ENCODE data around the gene ABCA13. TPM values are rescaled to one million over a fixed set of nuclear protein-coding genes. Genes with fewer than 3 reads are reported as not detected.

ABCA13 gene
- total and polyA plus RNA-seq, 2 of the 4 experiments (the other 2 are of a cell fraction), result under 0.01 to 0.07 TPM

DNA sequence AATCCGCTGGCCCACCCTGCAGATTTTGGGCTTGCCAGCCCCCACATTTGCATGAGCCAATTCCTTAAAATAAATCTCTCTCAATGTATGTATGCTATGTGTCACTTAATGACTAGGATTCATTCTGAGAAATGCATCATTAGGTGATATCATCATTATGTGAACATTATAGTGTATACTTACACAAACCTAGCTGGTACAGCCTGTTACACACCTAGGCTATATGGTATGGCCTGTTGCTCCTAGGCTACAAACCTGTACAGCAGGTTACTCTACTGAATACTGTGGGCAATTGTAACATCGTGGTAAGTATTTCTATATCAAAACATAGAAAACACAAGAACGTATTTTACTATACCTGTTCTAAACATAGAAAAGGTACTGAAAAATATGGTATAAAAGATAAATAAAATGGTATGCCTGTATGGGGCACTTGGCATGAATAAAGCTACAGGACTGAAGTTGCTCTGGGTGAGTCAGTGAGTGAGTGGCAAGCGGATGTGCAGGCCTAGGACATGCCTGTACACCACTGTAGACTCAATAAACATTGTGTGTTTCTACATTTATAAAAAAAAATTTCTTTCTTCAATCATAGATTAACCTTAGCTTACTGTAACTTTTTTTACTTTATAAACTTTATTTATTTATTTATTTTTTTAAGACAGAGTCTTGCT, 135.9 kb downstream of the ABCA13 start:
- no peak for DNase-seq
- intact Hi-C loops (cut with micrococcal nuclease), result no loop called here
- in situ Hi-C loops (cut with MboI; ENCODE audit: low sequenced_read_pairs), result no loop called here

More for the DNA sequence above, 135.9 kb downstream of the ABCA13 start:
- Histone ChIP-seq H2BK20ac (ENCODE audit: low read depth, low read length) (no peak overlapping the region), H3K4me2 (ENCODE audit: low read depth, low read length) (no peak overlapping the region), H2AK5ac (ENCODE audit: low read depth, low read length) (no peak overlapping the region), H3K18ac (ENCODE audit: low read depth, low read length) (no peak overlapping the region), H2BK120ac (ENCODE audit: low read depth, low read length) (no peak overlapping the region), H3K4me1 (ENCODE audit: control insufficient read depth, insufficient read depth, low read length) (no peaks in the 10 kb centered on the region), H2AK9ac (replicated peaks; ENCODE audit: low read depth, low read length, poor library complexity) (no peak overlapping the region), H4K8ac (ENCODE audit: low read depth in 2 of 2, low read length in 2 of 2) (no peak overlapping the region), H3K4ac (ENCODE audit: low read depth, low read length) (no peak overlapping the region), H4K5ac (ENCODE audit: low read depth, low read length) (no peak overlapping the region), H3K79me1 (ENCODE audit: low read depth in 1 of 2, low read length in 2 of 2) (no peaks in the 10 kb centered on the region), H2BK5ac (ENCODE audit: low read depth, low read length, poor library complexity, severe bottlenecking) (no peak overlapping the region), H3K27ac (ENCODE audit: insufficient read depth, low read length) (no peak overlapping the region), H3K9me3 (ENCODE audit: control insufficient read depth, insufficient read depth, low read length) (no peaks in the 10 kb centered on the region), H2BK15ac (ENCODE audit: low read depth, low read length) (no peak overlapping the region), H4K91ac (ENCODE audit: insufficient read depth, low read depth, low read length) (no peak overlapping the region), H2AFZ (replicated peaks; ENCODE audit: low read length, poor library complexity) (no peak overlapping the region), H3K14ac (replicated peaks; ENCODE audit: low read depth, low read length) (no peak overlapping the region), H3K4me3 (ENCODE audit: insufficient read depth, low read depth, low read length) (no peak overlapping the region), H3K9me1 (ENCODE audit: insufficient read depth, low read length) (no peaks in the 10 kb centered on the region), H3K23ac (ENCODE audit: low read depth, low read length) (no peak overlapping the region), H3K9ac (ENCODE audit: low read depth, low read length) (no peak overlapping the region), H3K27me3 (ENCODE audit: control insufficient read depth, insufficient read depth, low read length) (no peaks in the 10 kb centered on the region), H3K36me3 (ENCODE audit: control insufficient read depth, insufficient read depth, low read length) (no peaks in the 10 kb centered on the region), H4K20me1 (ENCODE audit: insufficient read depth, low read length) (no peaks in the 10 kb centered on the region), H3K56ac (ENCODE audit: extremely low read depth, insufficient read depth, low read length) (no peak overlapping the region)
- no TSS peak for BruUV-seq (replicated peaks)
- no peak for ATAC-seq (ENCODE audit: low read depth)
- CTCF ChIA-PET, result no interaction called here
- TF ChIP-seq MAFK (IDR thresholded peaks at IDR 0.05; ENCODE audit: low read depth, low read length), result no peak
- TF ChIP-seq RCOR1 (IDR thresholded peaks at IDR 0.05; ENCODE audit: insufficient replicate concordance, low read length), result no peak
- no peak for TF ChIP-seq BHLHE40 (IDR thresholded peaks at IDR 0.05; ENCODE audit: low read depth, low read length)
- no peak for TF ChIP-seq RAD21 (IDR thresholded peaks at IDR 0.05; ENCODE audit: low read length)
- no peak for TF ChIP-seq FOS (IDR thresholded peaks at IDR 0.05; ENCODE audit: low read depth, low read length)
- TF ChIP-seq MXI1 (IDR thresholded peaks at IDR 0.05; ENCODE audit: borderline replicate concordance, low read depth, low read length), result no peak
- no peak for TF ChIP-seq POLR2A (IDR thresholded peaks at IDR 0.05; ENCODE audit: low read depth, low read length)
- no peak for TF ChIP-seq CEBPB (IDR thresholded peaks at IDR 0.05; ENCODE audit: low read depth, low read length)
- WGBS, 2 experiments (ENCODE audit: extremely low coverage in 2 of 2, insufficient read length in 1 of 2), result no CpG with 5 or more reads among the region's 4 CpGs
- POLR2A ChIA-PET (ENCODE audit: unreplicated experiment), result interaction anchor here (0.6 kb wide), 1 partner anchor 115 kb away, joined by 3 read pairs; no protein-coding TSS in a partner anchor
- dilution Hi-C loops (cut with HindIII; ENCODE audit: low sequenced_read_pairs, unreplicated experiment), result no loop called here
